ENCODE data around the gene RAB17.

The RAB17 gene

GRCh38 chr2:237556773-237557632 lies 33.5 kb downstream of the RAB17 start:
- DNase-seq: no peak

- no peak for DNase-seq
Measured at GRCh38 chr2:237555560-237555959, 35.0 kb downstream of the RAB17 start.

- no peak for DNase-seq
Measured at GRCh38 chr2:237553948-237554347, 36.6 kb downstream of the RAB17 start.

- no peak for DNase-seq
Measured at GRCh38 chr2:237552908-237553307, 37.6 kb downstream of the RAB17 start.

- no peak for DNase-seq
Measured at GRCh38 chr2:237551071-237551574, 39.4 kb downstream of the RAB17 start.

- no peak for DNase-seq
Measured at GRCh38 chr2:237549643-237550415, 40.7 kb downstream of the RAB17 start.

- no peak for DNase-seq
Measured at GRCh38 chr2:237549216-237549615, 41.3 kb downstream of the RAB17 start.

- no peak for DNase-seq
Measured at GRCh38 chr2:237547841-237548416, 42.6 kb downstream of the RAB17 start.

GRCh38 chr2:237546876-237547395 lies 43.6 kb downstream of the RAB17 start:
- DNase-seq: no peak

- no peak for DNase-seq
Measured at GRCh38 chr2:237546040-237546875, 44.3 kb downstream of the RAB17 start.

- no peak for DNase-seq
Measured at GRCh38 chr2:237542001-237542704, 48.4 kb downstream of the RAB17 start.

- DNase-seq: no peak
Measured at GRCh38 chr2:237541243-237541642, 49.3 kb downstream of the RAB17 start.

GRCh38 chr2:237540823-237541222 lies 49.7 kb downstream of the RAB17 start:
- no peak for DNase-seq

GRCh38 chr2:237540223-237540775 lies 50.2 kb downstream of the RAB17 start:
- no peak for DNase-seq

GRCh38 chr2:237539681-237540080 lies 50.9 kb downstream of the RAB17 start:
- DNase-seq: no peak

- no peak for DNase-seq
Measured at GRCh38 chr2:237538901-237539300, 51.6 kb downstream of the RAB17 start.

GRCh38 chr2:237538001-237538720 lies 52.4 kb downstream of the RAB17 start:
- no peak for DNase-seq

- no peak for DNase-seq
Measured at GRCh38 chr2:237536617-237537016, 53.9 kb downstream of the RAB17 start.

- DNase-seq: no peak
Measured at GRCh38 chr2:237536083-237536415, 54.5 kb downstream of the RAB17 start.

GRCh38 chr2:237535385-237536082 lies 55.0 kb downstream of the RAB17 start:
- DNase-seq: no peak
